Activated CD4-positive, alpha-beta T cell treated with anti-CD3 and anti-CD28 coated beads, Interleukin-2, amount 50 U/mL, for 16 hours (primary cell): ENCODE data around the gene KLHL26.

Experiments
- DNase-seq: peaks from one replicate; pipeline ENCODE4 v3.0.0-alpha.2; 2020

The KLHL26 gene

DNA sequence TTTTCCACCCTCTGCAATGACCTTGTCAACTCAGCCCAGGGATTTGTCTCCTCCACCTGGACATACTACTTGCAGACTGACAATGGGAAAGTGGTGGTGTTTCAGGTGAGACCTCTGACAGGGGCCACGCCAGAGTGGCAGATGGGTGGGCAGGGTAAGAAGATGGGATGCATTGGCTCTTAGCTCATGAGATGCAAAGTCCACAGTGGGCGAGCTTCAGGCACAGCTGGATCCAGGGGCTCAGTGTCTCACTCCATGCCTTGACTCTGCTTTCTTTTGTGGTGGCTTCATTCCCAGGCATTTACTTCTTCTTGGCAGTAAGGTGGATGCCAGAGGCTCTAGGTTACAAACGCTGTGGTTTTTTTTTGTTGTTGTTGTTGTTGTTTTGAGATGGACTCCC lies 20.8 kb upstream of the KLHL26 start:
- DNase-seq, result no peak

DNA sequence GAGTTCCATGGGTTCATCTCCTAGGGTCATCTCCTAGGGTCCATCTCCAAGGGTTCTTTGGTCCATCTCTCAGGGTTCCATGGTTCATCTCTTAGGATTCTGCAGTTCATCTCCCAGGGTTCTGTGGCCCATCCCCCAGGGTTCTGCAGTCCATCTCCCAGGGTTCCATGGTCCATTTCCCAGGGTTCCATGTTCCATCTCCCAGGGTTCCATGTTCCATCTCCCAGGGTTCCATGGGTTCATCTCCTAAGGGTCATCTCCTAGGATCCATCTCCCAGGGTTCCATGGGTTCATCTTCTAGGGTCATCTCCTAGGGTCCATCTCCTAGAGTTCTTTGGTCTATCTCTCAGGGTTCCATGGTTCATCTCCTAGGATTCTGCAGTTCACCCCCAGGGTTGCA lies 19.3 kb upstream of the KLHL26 start:
- no peak for DNase-seq

DNA sequence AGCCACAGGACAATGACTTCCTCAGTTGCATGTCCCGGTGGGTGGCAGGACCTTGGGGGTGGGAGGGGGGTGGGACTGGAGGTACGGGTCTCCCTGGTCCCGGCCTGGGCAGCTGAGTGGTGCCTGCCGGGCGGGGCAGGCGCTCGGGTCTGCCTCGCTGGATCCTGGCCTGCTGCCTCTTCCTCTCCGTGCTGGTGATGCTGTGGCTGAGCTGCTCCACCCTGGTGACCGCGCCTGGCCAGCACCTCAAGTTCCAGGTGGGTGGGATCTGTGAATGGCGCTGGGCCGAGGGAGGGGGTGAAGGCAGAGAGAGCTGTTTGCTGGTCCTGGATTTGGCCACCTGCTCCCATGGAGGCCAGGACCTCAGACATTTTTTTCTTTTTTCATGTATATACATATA lies 18.6 kb upstream of the KLHL26 start:
- no peak for DNase-seq

DNA sequence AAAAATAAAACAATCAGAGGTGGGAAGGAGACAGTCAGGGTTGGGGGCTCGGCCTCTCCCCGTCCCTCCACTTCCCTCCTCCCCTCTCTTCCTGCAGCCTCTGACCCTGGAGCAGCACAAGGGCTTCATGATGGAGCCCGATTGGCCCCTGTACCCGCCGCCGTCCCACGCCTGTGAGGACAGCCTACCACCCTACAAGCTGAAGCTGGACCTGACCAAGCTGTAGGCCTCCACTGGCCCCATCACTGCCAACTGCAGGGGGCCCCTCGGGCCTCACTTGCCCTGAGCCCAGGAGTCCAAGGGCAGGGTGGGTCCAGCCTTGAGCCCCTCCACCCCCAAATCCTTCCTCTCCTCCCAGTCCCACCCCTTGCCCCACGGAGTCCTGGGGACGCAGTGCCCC lies 16.5 kb upstream of the KLHL26 start:
- no peak for DNase-seq

GRCh38 chr19:18620902-18621301 lies 15.9 kb upstream of the KLHL26 start:
- DNase-seq, result no peak

GRCh38 chr19:18626906-18627305 lies 9.9 kb upstream of the KLHL26 start:
- no peak for DNase-seq

- no peak for DNase-seq
These were observed 7.4 kb upstream of the KLHL26 start for GRCh38 chr19:18629166-18630088.

GRCh38 chr19:18633321-18633720 lies 3.5 kb upstream of the KLHL26 start:
- no peak for DNase-seq

DNA sequence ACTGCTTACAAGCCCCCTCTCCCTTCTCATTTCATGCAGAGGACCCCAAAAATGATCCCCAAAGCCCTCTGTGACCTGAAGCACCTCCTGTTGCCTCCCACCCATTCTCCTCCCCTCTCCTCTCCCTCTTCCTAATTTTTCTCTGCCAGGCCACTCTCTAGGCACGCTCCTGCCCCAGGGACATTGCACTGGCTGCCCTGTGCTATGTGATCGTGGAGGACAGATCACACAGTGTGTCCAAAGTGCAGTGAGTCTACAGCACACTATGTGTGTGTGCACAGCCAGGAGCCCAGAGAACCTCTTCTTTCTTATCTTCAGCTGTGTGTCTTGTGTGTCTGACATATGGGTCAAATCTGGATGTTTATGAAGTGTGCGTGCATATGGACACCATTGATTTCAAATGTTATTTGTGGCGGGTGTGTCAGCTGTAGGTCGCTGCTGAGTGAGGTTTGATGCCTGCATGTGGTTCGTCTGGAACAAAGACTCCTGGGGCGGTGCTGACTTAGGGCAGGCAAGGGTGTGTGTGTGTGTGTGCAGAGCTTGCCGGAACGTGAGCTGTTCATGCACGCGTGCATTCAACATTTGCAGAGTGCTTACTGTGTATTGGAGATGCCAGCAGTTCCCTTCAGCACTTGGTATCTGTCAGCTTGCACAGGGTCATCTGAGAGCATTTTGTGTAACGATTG lies 2.1 kb upstream of the KLHL26 start:
- DNase-seq, result no peak

DNA sequence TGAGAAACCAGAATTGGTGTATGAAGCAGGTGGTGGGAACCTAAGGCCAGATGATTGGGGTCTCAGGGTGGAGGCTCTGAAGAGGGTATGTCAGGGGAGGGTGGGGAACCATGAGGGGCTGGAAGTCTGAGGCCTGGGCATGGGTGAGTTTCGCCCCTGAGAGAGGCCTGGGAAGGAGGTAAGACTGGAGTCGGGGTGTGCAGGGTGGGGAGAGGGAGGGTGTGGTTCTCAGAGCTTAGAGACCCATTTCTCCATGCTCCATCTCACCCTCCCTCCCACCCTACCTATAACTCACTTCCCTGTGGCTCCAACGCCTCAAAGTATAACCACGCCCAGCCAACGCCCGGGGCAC lies 1.0 kb upstream of the KLHL26 start:
- DNase-seq, result no peak

DNA sequence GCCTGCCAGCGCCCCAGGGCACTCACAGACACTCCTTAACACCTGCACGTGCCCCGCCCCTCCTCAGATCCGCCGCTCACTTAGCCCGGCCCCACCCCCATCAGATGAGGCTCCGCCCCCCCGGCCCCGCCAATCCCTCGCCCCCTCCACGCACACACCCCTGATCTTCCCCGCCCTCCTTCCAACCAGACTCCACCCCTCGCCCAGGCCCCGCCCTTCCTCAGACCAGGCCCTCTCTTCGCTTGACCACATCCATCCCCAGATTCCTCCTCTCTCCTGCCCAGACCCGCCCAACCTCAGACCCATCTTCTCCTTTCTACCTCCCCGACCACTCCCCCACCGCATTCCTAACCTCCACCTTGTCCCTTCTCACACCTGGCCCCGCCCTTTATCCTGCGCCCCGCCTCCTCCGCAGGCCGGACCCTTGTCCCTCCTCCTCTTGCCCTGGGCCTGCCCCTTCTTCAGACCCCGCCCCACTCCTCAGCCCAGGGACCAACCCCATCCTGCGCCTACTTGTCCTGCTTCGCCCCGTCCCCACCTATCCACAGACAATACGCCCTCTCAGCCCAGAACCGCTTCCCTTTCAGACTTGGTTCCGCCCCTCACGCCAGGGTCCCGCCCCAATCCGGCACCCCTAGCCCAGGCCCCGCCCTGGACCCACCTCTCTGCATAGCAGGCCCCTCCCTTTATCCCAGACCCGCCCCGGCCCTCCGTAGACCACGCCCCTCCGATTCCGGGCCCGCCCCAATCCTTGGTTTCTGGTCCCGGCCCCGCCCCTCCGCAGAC lies 452 bp upstream of the KLHL26 start:
- peak; percentile 99 for DNase-seq

DNA sequence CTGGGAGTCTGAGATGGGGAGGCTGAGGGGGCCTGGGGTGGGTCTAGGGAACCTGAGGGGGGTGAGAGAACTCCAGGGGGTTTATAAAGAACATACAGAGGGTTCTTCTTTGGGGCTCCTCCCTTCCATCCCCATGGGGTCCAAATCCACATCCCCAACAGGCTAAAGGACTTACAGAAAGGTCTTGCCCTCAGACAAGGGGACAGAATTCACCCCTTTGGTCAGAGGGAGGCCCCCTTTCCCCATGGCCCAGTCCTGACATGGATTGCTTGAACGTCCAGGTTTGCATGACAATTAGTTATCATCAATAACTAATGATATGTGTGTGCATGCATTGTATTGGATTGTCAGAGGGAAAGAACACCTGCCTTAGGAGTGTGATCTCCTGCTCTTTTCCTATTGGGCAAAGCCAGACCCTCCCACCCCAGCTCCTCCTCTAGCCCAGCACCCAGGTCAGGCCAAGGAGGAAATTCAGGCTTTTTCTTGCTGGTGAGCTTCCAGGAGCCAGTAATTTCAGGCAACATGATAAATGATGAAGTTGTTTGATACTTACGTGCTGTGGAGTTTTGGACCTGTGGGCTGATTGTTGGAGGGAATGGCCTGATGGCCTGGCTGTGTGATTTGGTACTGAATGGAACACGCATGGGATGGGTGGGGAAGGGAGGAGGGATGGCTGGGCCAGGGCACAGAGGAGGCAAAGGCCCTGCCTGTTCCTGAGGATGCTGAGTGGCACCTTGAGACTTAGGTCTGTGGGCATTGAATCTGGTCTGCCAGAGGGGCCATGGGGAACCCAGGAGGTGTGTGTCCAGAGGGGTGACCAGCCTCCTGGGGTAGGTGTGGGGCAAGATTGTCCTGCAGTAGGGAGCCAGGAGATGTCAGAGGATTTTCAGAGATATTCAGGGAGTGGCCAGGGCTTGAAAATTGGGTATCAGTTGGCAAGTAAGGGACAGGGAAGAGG lies 1.1 kb downstream of the KLHL26 start:
- DNase-seq, result no peak

GRCh38 chr19:18639706-18640243 lies 2.9 kb downstream of the KLHL26 start:
- DNase-seq, result no peak

GRCh38 chr19:18644196-18645034 lies 7.6 kb downstream of the KLHL26 start:
- DNase-seq, result no peak

DNA sequence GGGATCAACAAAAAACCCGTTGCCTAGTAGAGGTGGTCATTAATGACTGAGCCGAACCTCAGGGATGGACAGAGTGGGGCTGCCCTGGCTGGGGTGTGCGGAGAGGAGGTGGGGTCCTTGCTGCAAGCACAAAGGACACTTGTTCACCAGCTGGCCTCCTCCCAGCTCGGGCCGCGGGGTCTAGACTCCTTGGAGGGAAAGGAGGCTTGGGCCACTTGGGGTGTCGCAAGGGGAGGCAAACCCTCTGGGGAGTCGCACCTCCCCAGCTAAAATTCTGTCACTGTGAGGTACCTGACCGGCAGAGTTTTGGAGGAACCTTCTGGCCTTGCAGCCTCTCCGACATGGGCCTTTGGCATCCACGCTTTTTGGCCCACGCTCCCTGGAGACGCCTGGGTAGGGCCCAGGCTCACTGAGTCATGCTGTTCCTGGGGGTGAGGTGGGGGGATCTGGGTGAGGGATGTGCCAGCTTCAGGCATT lies 8.2 kb downstream of the KLHL26 start:
- DNase-seq, result no peak

DNA sequence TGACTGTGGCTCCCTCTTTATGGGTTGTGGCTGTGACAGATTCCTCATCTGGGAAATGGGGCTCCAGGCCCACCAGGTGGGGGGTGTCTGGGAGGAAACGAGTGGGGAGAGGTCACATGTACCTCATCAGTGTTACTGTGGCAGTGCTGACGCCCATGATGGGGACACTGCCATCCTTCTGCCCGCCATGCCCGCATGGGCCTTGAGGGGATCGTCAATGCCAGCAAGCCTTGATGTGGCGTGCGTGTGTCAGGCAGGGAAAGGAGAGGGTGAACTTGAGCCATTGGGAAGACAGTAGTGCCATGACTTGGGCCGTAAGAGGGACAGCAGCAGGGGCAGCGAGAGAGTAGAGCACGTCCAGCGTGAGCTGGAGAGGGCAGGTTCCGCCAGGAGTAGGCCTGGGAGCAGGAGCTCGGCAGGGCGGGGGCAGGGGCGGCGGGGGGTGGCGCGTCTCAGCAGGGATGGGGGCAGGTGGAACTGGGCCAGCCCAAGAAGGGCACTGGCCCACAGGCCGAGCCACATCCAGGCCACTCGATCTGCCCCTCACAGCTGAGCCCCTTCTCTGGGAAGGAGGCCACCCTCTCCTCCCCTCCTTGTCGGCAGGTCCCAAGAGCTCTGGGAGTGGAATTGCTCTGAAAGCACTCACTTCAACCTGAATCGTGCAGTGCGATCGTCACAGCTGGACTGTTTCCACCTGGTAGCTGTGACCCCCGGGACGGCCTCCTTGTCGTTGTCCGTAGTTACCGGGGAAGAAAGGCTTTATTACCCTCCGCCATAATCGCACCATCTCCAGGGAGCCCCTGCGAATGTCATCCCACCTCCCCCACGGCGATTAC lies 9.9 kb downstream of the KLHL26 start:
- no peak for DNase-seq

- DNase-seq, result no peak
These were observed 10.5 kb downstream of the KLHL26 start for GRCh38 chr19:18647371-18647767.

GRCh38 chr19:18647807-18648206 lies 11.0 kb downstream of the KLHL26 start:
- DNase-seq, result no peak

- no peak for DNase-seq
These were observed 12.1 kb downstream of the KLHL26 start for GRCh38 chr19:18648973-18649315.

GRCh38 chr19:18649371-18650020 lies 12.7 kb downstream of the KLHL26 start:
- DNase-seq, result no peak
